Astrocyte of the hippocampus (primary cell): ENCODE data around the gene AVEN.
"Not testable (repeated sequence)": the region's sequence is repeated elsewhere in the genome, so short reads cannot be mapped to it uniquely, and the experiment has no call there.

Experiments
- DNase-seq: peaks from one replicate; pipeline ENCODE4 v3.0.0; 2011; ENCODE audit warnings: low read depth, low spot score

AVEN gene

GRCh38 chr15:34039790-34040113 lies 748 bp upstream of the AVEN start:
- DNase-seq, result no peak

GRCh38 chr15:34038023-34038870 lies 757 bp downstream of the AVEN start:
- peak; percentile 94 for DNase-seq

GRCh38 chr15:34031987-34032760 lies 6.8 kb downstream of the AVEN start:
- no peak for DNase-seq

GRCh38 chr15:34027606-34028005 lies 11.4 kb downstream of the AVEN start:
- DNase-seq, result no peak

- DNase-seq, result no peak
These were observed 13.8 kb downstream of the AVEN start for GRCh38 chr15:34025252-34025651.

GRCh38 chr15:34023907-34024306 lies 15.1 kb downstream of the AVEN start:
- DNase-seq, result peak; percentile 38

GRCh38 chr15:34019369-34019990 lies 19.5 kb downstream of the AVEN start:
- no peak for DNase-seq

- DNase-seq, result not testable (repeated sequence)
These were observed 20.3 kb downstream of the AVEN start for GRCh38 chr15:34018738-34019137.

- peak; percentile 17 for DNase-seq
These were observed 20.9 kb downstream of the AVEN start for GRCh38 chr15:34018021-34018645.

GRCh38 chr15:34014556-34014955 lies 24.4 kb downstream of the AVEN start:
- peak; percentile 54 for DNase-seq

GRCh38 chr15:34013746-34014145 lies 25.3 kb downstream of the AVEN start:
- no peak for DNase-seq

GRCh38 chr15:34012461-34013028 lies 26.5 kb downstream of the AVEN start:
- no peak for DNase-seq

- no peak for DNase-seq
These were observed 27.5 kb downstream of the AVEN start for GRCh38 chr15:34011481-34011880.

- no peak for DNase-seq
These were observed 28.1 kb downstream of the AVEN start for GRCh38 chr15:34010921-34011320.

GRCh38 chr15:34009656-34010055 lies 29.3 kb downstream of the AVEN start:
- no peak for DNase-seq

- no peak for DNase-seq
These were observed 32.6 kb downstream of the AVEN start for GRCh38 chr15:34006381-34006780.

- DNase-seq, result no peak
These were observed 37.5 kb downstream of the AVEN start for GRCh38 chr15:34001536-34001935.

- DNase-seq, result not testable (repeated sequence)
These were observed 43.3 kb downstream of the AVEN start for GRCh38 chr15:33995666-33996065.

GRCh38 chr15:33994005-33994615 lies 44.9 kb downstream of the AVEN start:
- peak; percentile 45 for DNase-seq

- DNase-seq, result peak; percentile 6
These were observed 50.6 kb downstream of the AVEN start for GRCh38 chr15:33988384-33988783.

- DNase-seq, result no peak
These were observed 51.6 kb downstream of the AVEN start for GRCh38 chr15:33987444-33987843.
